Esophagus mucosa (tissue), 1 donor: Measurements from ENCODE around the gene HTR2A. TPM values are rescaled to one million over a fixed set of nuclear protein-coding genes. Genes with fewer than 3 reads are reported as not detected.

ENCODE experiments used
- ATAC-seq: fragments of 200-7000 bp; cut with Tn5 transposase; one replicate; pipeline ENCODE4 v1.9.1; 2020
- total RNA-seq: library from RNA; stranded (reverse); gene quantifications from one replicate; pipeline ENCODE4 v1.2.4, GENCODE V29; 2023
- donor health status: DM: yes; HTN: yes; CAD: no.

Gene HTR2A
- total RNA-seq, 1 donor from 2014 or later: 0.08 TPM

DNA sequence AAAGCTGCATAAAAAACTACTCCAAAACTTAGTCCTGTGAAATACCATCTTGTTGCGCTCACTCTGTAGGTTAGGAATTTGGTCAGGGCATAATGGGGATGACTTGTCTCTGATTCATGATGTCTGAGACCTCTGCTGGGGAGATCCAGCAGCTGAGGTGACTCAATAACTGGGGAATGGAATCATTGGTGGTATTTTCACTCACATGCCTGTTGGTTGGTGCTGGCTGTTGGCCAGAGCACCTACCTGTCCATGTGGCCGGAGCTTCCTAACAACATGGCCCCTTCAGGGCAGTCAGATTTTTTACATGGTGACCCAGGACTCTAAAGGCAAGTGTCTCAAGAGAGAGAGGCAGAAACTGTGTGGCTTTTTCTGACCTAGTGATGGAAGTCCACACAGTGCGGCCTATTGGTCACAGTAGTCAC, 92.5 kb downstream of the HTR2A start:
- peak; percentile 62 for ATAC-seq

DNA sequence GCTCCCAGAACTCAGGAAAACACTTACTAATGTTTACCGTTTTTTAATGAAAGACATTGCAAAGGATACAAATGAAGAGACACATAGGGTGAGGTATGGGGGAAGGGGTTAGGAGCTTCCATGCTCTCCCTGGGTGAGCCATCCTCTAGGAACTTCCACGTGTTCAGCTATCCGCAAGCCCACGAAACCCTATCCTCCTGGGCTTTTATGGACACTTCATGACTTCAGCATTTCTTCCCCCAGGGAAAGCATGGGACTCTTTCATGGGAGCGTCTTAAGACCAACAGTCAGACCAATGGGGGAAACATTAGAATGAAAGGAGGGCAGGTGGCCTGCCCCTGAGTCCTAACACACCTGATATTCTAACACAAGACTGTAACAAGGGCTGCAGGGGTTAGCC, 93.3 kb downstream of the HTR2A start:
- ATAC-seq: no peak

DNA sequence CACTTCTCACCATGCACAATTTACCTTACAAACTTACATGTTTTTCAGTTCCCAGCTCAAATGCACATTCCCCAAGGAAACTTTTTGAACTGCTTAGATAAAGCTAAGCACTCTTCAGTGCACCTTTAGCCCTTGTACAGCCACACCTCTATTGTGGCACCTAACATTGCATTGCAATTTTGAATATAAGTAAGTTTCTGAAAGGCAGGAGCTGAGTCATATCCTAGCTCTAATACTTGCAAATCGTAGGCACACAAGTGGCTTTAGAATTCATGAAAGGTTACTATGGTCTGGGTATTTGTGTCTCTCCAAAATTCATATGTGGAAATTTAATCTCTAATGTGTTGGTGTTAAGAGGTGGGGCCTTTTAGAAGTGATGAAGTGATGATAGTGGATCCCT, 95.0 kb downstream of the HTR2A start:
- ATAC-seq: peak; percentile 24

DNA sequence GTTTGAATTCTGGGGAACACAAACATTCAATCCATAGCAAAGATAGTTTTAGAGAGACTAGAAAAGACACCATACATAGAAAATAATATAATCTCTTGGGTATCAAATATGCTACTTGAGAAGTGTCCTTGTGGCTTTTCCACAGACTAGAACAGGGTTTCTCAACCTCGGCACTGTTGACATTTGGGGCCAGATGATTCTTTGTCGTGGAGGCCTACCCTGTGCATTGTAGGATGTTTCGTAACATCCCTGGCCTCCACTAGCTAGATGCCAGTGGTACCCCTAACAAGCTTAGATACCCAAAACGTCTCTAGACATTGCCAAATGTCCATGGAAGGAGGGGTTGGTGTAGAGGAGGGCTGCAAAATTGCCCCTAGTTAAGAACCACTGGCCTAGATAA, 97.7 kb downstream of the HTR2A start:
- no peak for ATAC-seq

GRCh38 chr13:46797501-46798237, 99.2 kb downstream of the HTR2A start:
- no peak for ATAC-seq

- ATAC-seq: peak; percentile 96
Measured at GRCh38 chr13:46796515-46797474, 100.1 kb downstream of the HTR2A start, which contains the start of gene ESD. ESD (minus strand) TSS chr13:46797161; CDS start chr13:46791413, 5,748 bp downstream.

DNA sequence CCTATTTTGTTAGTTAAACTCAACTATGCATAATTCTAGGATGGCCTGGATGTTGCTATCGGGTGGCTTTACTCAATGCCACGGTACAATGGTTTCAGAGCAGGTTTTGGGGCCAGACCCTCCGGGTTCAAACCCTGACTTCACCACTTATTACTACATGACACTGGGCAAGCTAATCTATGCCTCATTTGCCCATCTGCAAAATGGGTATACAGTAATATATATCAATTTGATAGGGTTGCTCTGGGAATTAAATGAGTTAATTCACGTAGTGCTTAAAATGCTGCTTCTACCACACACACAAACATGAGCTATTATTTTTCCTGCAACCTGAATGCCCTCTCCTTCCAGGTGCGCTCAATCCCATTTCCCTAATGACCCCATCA, 100.7 kb downstream of the HTR2A start:
- ATAC-seq: no peak

GRCh38 chr13:46795321-46795720, 101.5 kb downstream of the HTR2A start:
- no peak for ATAC-seq

DNA sequence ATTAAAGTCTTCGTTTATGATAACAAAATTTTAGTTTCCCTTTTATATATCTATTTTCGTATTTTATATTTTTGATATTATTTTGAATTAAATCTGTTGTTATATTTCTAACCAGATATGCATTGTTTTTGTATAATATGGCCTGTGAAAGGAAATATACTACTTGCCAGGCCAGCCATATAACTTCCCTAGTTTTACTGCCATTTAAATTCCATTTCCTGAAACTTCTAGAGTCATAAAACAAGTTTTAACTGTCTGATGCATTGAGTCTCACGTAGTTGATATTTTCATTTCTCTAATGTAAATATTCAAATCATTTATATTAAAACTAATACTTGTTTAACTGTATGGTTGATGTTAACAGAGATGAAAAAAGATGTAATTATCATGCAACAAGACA, 113.3 kb downstream of the HTR2A start:
- ATAC-seq: no peak

DNA sequence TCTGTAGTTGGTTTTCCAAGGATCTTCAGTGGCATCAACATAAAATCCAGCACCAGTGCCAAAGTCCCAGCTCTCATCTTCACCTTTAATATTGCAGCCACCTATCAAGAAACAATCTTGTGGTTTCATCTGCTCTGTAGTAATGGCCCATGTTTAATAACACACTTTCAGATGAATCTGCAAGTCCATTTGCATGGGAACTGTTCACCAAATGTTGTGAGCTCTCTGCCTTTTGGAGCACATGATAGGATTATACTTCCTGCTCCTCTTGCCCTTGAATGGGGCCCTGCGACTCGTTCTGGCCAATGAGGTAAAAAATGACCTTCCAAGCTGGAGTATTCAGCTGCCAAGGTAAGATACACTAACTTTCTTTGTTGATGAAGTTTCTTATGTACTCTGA, 114.2 kb downstream of the HTR2A start:
- ATAC-seq: no peak

DNA sequence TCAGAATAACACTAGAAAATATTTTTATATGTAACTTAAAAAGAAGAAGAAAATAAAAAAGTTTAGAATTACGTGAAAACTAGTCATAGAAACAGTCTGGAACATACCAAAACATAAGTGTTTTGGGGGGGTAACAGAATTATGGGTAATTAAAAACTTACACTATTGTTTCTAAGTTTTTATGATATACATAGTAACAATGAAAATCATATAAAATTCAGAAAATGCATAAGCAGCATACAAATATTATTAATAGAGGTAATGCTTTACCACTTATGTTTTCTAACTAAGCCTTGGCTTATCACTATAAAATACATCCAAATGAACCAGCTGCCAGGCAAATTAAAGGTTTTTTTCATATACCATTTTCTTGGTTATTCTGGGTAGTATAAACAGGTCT, 114.8 kb downstream of the HTR2A start:
- ATAC-seq: no peak

Other genes starting within 250 kb of the HTR2A start
- 72.2 TPM for gene ESD, start 99.9 kb downstream of the HTR2A start, total RNA-seq